Measurements from ENCODE around the gene HMGB4. TPM values are rescaled to one million over a fixed set of nuclear protein-coding genes. Genes with fewer than 3 reads are reported as not detected.

HMGB4 gene
- polyA plus RNA-seq, 1 of the 3 experiments (the other 2 are of a cell fraction): not detected

- no peak overlapping the region for H3K27ac ChIP-seq (ENCODE audit: low read depth in 2 of 2, low read length in 1 of 2)
- no peak overlapping the region for H3K4me3 ChIP-seq (ENCODE audit: low read depth in 2 of 2, low read length in 1 of 2)
- no peaks in the 10 kb centered on the region for H3K9me3 ChIP-seq
- POLR2A ChIA-PET: no interaction called here
- no peaks in the 10 kb centered on the region for H4K20me1 ChIP-seq (ENCODE audit: insufficient read depth)
- no peaks in the 10 kb centered on the region for H3K36me3 ChIP-seq (replicated peaks in 1 of 2; ENCODE audit: control insufficient read depth in 1 of 2, insufficient read depth in 2 of 2, low read length in 1 of 2)
- 25% methylated on average over 2 of the region's 2 CpGs for WGBS (ENCODE audit: low lambda C conversion rate)
- DNase-seq: no peak
- no peaks in the 10 kb centered on the region for H3F3A ChIP-seq (replicated peaks; ENCODE audit: insufficient read depth)
- H3K9me2 ChIP-seq: no peaks in the 10 kb centered on the region
- no peak overlapping the region for H3K4me2 ChIP-seq
- TF ChIP-seq FOSL2 (IDR thresholded peaks at IDR 0.05; ENCODE audit: borderline replicate concordance, low read depth) (no peak), GATA2 (CRISPR knock-in tag; IDR thresholded peaks at IDR 0.05) (no peak), CHD2 (IDR thresholded peaks at IDR 0.05; ENCODE audit: low read length, partially characterized antibody) (no peak), RFX5 (IDR thresholded peaks at IDR 0.05; ENCODE audit: low read length) (no peak), MAX (IDR thresholded peaks at IDR 0.05; ENCODE audit: low read depth) (no peak), MEF2A (IDR thresholded peaks at IDR 0.05; ENCODE audit: borderline replicate concordance, low read depth) (no peak), EP300 (IDR thresholded peaks at IDR 0.05; ENCODE audit: borderline replicate concordance in 1 of 2, low read depth in 1 of 2, low read length in 1 of 2) (no peak), RXRA (IDR thresholded peaks at IDR 0.05; ENCODE audit: borderline replicate concordance, low read depth) (no peak), FOXJ3 (CRISPR knock-in tag; IDR thresholded peaks at IDR 0.05) (no peak), NRF1 (IDR thresholded peaks at IDR 0.05; ENCODE audit: low read depth, low read length) (no peak), TAF1 (IDR thresholded peaks at IDR 0.05; ENCODE audit: borderline replicate concordance, low read depth, low read length) (no peak)
- TF ChIP-seq, protein P1, sequence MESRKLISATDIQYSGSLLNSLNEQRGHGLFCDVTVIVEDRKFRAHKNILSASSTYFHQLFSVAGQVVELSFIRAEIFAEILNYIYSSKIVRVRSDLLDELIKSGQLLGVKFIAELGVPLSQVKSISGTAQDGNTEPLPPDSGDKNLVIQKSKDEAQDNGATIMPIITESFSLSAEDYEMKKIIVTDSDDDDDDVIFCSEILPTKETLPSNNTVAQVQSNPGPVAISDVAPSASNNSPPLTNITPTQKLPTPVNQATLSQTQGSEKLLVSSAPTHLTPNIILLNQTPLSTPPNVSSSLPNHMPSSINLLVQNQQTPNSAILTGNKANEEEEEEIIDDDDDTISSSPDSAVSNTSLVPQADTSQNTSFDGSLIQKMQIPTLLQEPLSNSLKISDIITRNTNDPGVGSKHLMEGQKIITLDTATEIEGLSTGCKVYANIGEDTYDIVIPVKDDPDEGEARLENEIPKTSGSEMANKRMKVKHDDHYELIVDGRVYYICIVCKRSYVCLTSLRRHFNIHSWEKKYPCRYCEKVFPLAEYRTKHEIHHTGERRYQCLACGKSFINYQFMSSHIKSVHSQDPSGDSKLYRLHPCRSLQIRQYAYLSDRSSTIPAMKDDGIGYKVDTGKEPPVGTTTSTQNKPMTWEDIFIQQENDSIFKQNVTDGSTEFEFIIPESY (IDR thresholded peaks at IDR 0.05; ENCODE audit: borderline replicate concordance, low read depth): no peak
- H3K79me2 ChIP-seq (ENCODE audit: insufficient read depth): no peaks in the 10 kb centered on the region
- no peak overlapping the region for H3K9ac ChIP-seq
- CTCF ChIA-PET: interaction anchor here (1.6 kb wide), 1 partner anchor 10 kb away, joined by 6 read pairs; no protein-coding TSS in a partner anchor
- H2AFZ ChIP-seq (ENCODE audit: low read depth): no peak overlapping the region
- no peaks in the 10 kb centered on the region; a peak in 1 of 4 replicates for H3K4me1 ChIP-seq (ENCODE audit: control insufficient read depth in 1 of 2, insufficient read depth in 2 of 2, low read depth in 1 of 2, low read length in 1 of 2)
- H3K27me3 ChIP-seq (ENCODE audit: insufficient read depth): no peaks in the 10 kb centered on the region
Observed at GRCh38 chr1:33860671-33861070, 3.2 kb upstream of the HMGB4 start.

GRCh38 chr1:33864460-33865389, 846 bp downstream of the HMGB4 start:
- H3K9me2 ChIP-seq: no peaks in the 10 kb centered on the region
- H3K27me3 ChIP-seq (ENCODE audit: insufficient read depth): no peaks in the 10 kb centered on the region
- 32% methylated on average over 13 of the region's 14 CpGs for whole genome bisulfite sequencing (ENCODE audit: low lambda C conversion rate)
- no peaks in the 10 kb centered on the region for H3K36me3 ChIP-seq (replicated peaks in 1 of 2; ENCODE audit: control insufficient read depth in 1 of 2, insufficient read depth in 2 of 2, low read length in 1 of 2)
- CTCF ChIA-PET: no interaction called here
- H3K4me1 ChIP-seq (ENCODE audit: control insufficient read depth in 1 of 2, insufficient read depth in 2 of 2, low read depth in 1 of 2, low read length in 1 of 2): no peaks in the 10 kb centered on the region; a peak in 1 of 4 replicates
- H2AFZ ChIP-seq (ENCODE audit: low read depth): no peak overlapping the region
- no peak overlapping the region for H3K4me2 ChIP-seq
- no peak overlapping the region for H3K4me3 ChIP-seq (ENCODE audit: low read depth in 2 of 2, low read length in 1 of 2)
- H3K9me3 ChIP-seq: no peaks in the 10 kb centered on the region
- H3F3A ChIP-seq (replicated peaks; ENCODE audit: insufficient read depth): no peaks in the 10 kb centered on the region
- H3K79me2 ChIP-seq (ENCODE audit: insufficient read depth): no peaks in the 10 kb centered on the region
- no peak for DNase-seq
- H3K9ac ChIP-seq: no peak overlapping the region
- no peak overlapping the region for H3K27ac ChIP-seq (ENCODE audit: low read depth in 2 of 2, low read length in 1 of 2)
- POLR2A ChIA-PET: no interaction called here
- no peaks in the 10 kb centered on the region for H4K20me1 ChIP-seq (ENCODE audit: insufficient read depth)
- no peak for TF ChIP-seq JUND (IDR thresholded peaks at IDR 0.05)
- TF ChIP-seq, protein P1 (IDR thresholded peaks at IDR 0.05; ENCODE audit: borderline replicate concordance, low read depth): no peak
- TF ChIP-seq POLR2AphosphoS5 (IDR thresholded peaks at IDR 0.05; ENCODE audit: low read depth, low read length): no peak
- TF ChIP-seq NRF1 (IDR thresholded peaks at IDR 0.05; ENCODE audit: low read depth, low read length): no peak
- TF ChIP-seq RXRA (IDR thresholded peaks at IDR 0.05; ENCODE audit: borderline replicate concordance, low read depth): no peak
- TF ChIP-seq PBX3 (IDR thresholded peaks at IDR 0.05): no peak
- no peak for TF ChIP-seq MEF2A (IDR thresholded peaks at IDR 0.05; ENCODE audit: borderline replicate concordance, low read depth)
- no peak for TF ChIP-seq CHD2 (IDR thresholded peaks at IDR 0.05; ENCODE audit: low read length, partially characterized antibody)
- TF ChIP-seq, protein P2, sequence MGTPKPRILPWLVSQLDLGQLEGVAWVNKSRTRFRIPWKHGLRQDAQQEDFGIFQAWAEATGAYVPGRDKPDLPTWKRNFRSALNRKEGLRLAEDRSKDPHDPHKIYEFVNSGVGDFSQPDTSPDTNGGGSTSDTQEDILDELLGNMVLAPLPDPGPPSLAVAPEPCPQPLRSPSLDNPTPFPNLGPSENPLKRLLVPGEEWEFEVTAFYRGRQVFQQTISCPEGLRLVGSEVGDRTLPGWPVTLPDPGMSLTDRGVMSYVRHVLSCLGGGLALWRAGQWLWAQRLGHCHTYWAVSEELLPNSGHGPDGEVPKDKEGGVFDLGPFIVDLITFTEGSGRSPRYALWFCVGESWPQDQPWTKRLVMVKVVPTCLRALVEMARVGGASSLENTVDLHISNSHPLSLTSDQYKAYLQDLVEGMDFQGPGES (IDR thresholded peaks at IDR 0.05; ENCODE audit: low read depth, low read length): no peak
- no peak for TF ChIP-seq SMC3 (IDR thresholded peaks at IDR 0.05; ENCODE audit: low read depth, low read length)

Measured in SK-N-SH (cell line).